ENCODE results near the gene PHC2. TPM values are rescaled to one million over a fixed set of nuclear protein-coding genes. Genes with fewer than 3 reads are reported as not detected.

Gene PHC2
- total RNA-seq, 2 experiments from 2014 or later: 43.0 to 43.7 TPM

- H3K27ac Mint-ChIP-seq: no peak overlapping the region
- POLR2A ChIA-PET: no interaction called here
- DNase-seq: peak; percentile 11
Measured at GRCh38 chr1:33273961-33274371, 156.9 kb downstream of the PHC2 start.

More at GRCh38 chr1:33273961-33274371, 156.9 kb downstream of the PHC2 start:
- Mint-ChIP-seq H3K27me3 (no peaks in the 10 kb centered on the region), H3K4me1 (peaks cover 21% of the 10 kb centered on the region), H3K4me3 (no peak overlapping the region), H3K9me3 (no peaks in the 10 kb centered on the region), H3K36me3 (peaks cover 6% of the 10 kb centered on the region)
- ATAC-seq (ENCODE audit: low read depth): no peak

Small RNA genes lying within 50 kb of the gene (microRNA-seq; reads per million reads assigned to microRNA genes)
- gene MIR3605: 9.1 reads per million, percentile 12 among the genes with 10 or more reads in this experiment

Other genes starting within 250 kb of the PHC2 start
- gene TRIM62, start 249.1 kb downstream of the PHC2 start, total RNA-seq: 10 to 100 TPM; 13.5 to 14.4 TPM
- gene ZNF362, start 174.6 kb downstream of the PHC2 start, total RNA-seq: 10 to 100 TPM; 18.8 to 23.1 TPM
- gene A3GALT2, start 110.0 kb downstream of the PHC2 start, total RNA-seq: under 1 TPM in 1 of 2 experiments, not detected in 1; 0.31 TPM
- gene ZSCAN20, start 41.5 kb upstream of the PHC2 start, total RNA-seq: 1 to 10 TPM; 2.6 to 3.5 TPM